ENCODE measurements around the gene TMEM11.

TMEM11 gene

GRCh38 chr17:21177854-21178600 lies 35.9 kb downstream of the TMEM11 start:
- Histone ChIP-seq H3K9me3 (ENCODE audit: control insufficient read depth in 2 of 2, low read length in 2 of 2) (no peaks in the 10 kb centered on the region), H3K36me3 (ENCODE audit: control insufficient read depth in 2 of 2, insufficient read depth in 2 of 2, low read length in 2 of 2) (peaks cover 7 to 17% of the 10 kb centered on the region in 2 donors), H3K27me3 (ENCODE audit: control insufficient read depth in 1 of 2, insufficient read depth in 2 of 2, low read length in 2 of 2) (no peaks in the 10 kb centered on the region), H3K4me1 (ENCODE audit: control insufficient read depth, insufficient read depth, low read length) (peaks cover 3% of the 10 kb centered on the region), H3K27ac (ENCODE audit: low read length) (no peak overlapping the region), H3K9ac (ENCODE audit: low read length in 2 of 2) (no peak overlapping the region), H3K4me3 (ENCODE audit: low read length in 2 of 2) (no peak overlapping the region)

- Histone ChIP-seq H3K9ac (ENCODE audit: low read length in 2 of 2) (no peak overlapping the region), H3K36me3 (ENCODE audit: control insufficient read depth in 2 of 2, insufficient read depth in 2 of 2, low read length in 2 of 2) (peaks cover 7 to 23% of the 10 kb centered on the region in 2 donors), H3K4me3 (ENCODE audit: low read length in 2 of 2) (no peak overlapping the region), H3K27me3 (ENCODE audit: control insufficient read depth in 1 of 2, insufficient read depth in 2 of 2, low read length in 2 of 2) (no peaks in the 10 kb centered on the region), H3K9me3 (ENCODE audit: control insufficient read depth in 2 of 2, low read length in 2 of 2) (no peaks in the 10 kb centered on the region), H3K4me1 (ENCODE audit: control insufficient read depth, insufficient read depth, low read length) (peaks cover 3% of the 10 kb centered on the region), H3K27ac (ENCODE audit: low read length) (no peak overlapping the region)
Measured at GRCh38 chr17:21177401-21177800, 36.6 kb downstream of the TMEM11 start.

- no peaks in the 10 kb centered on the region for H3K27me3 ChIP-seq (ENCODE audit: control insufficient read depth in 1 of 2, insufficient read depth in 2 of 2, low read length in 2 of 2)
- peaks cover 7 to 23% of the 10 kb centered on the region in 2 donors for H3K36me3 ChIP-seq (ENCODE audit: control insufficient read depth in 2 of 2, insufficient read depth in 2 of 2, low read length in 2 of 2)
- no peak overlapping the region for H3K27ac ChIP-seq (ENCODE audit: low read length)
- no peaks in the 10 kb centered on the region for H3K9me3 ChIP-seq (ENCODE audit: control insufficient read depth in 2 of 2, low read length in 2 of 2)
- no peak overlapping the region for H3K9ac ChIP-seq (ENCODE audit: low read length in 2 of 2)
- peaks cover 3% of the 10 kb centered on the region for H3K4me1 ChIP-seq (ENCODE audit: control insufficient read depth, insufficient read depth, low read length)
- H3K4me3 ChIP-seq (ENCODE audit: low read length in 2 of 2): no peak overlapping the region
Measured at GRCh38 chr17:21176773-21177395, 37.1 kb downstream of the TMEM11 start.

- no peaks in the 10 kb centered on the region for H3K9me3 ChIP-seq (ENCODE audit: control insufficient read depth in 2 of 2, low read length in 2 of 2)
- no peak overlapping the region for H3K4me3 ChIP-seq (ENCODE audit: low read length in 2 of 2)
- peaks cover 3% of the 10 kb centered on the region for H3K4me1 ChIP-seq (ENCODE audit: control insufficient read depth, insufficient read depth, low read length)
- no peak overlapping the region for H3K27ac ChIP-seq (ENCODE audit: low read length)
- H3K27me3 ChIP-seq (ENCODE audit: control insufficient read depth in 1 of 2, insufficient read depth in 2 of 2, low read length in 2 of 2): no peaks in the 10 kb centered on the region
- no peak overlapping the region for H3K9ac ChIP-seq (ENCODE audit: low read length in 2 of 2)
- peaks cover 7 to 23% of the 10 kb centered on the region in 2 donors for H3K36me3 ChIP-seq (ENCODE audit: control insufficient read depth in 2 of 2, insufficient read depth in 2 of 2, low read length in 2 of 2)
Measured at GRCh38 chr17:21174713-21175112, 39.2 kb downstream of the TMEM11 start.

- Histone ChIP-seq H3K27ac (ENCODE audit: low read length) (no peak overlapping the region), H3K9ac (ENCODE audit: low read length in 2 of 2) (no peak overlapping the region), H3K4me1 (ENCODE audit: control insufficient read depth, insufficient read depth, low read length) (peaks cover 3% of the 10 kb centered on the region), H3K9me3 (ENCODE audit: control insufficient read depth in 2 of 2, low read length in 2 of 2) (no peaks in the 10 kb centered on the region), H3K27me3 (ENCODE audit: control insufficient read depth in 1 of 2, insufficient read depth in 2 of 2, low read length in 2 of 2) (no peaks in the 10 kb centered on the region), H3K36me3 (ENCODE audit: control insufficient read depth in 2 of 2, insufficient read depth in 2 of 2, low read length in 2 of 2) (peaks cover 7 to 23% of the 10 kb centered on the region in 2 donors), H3K4me3 (ENCODE audit: low read length in 2 of 2) (no peak overlapping the region)
Measured at GRCh38 chr17:21174186-21174585, 39.8 kb downstream of the TMEM11 start.

GRCh38 chr17:21173543-21173942 lies 40.4 kb downstream of the TMEM11 start:
- Histone ChIP-seq H3K27ac (ENCODE audit: low read length) (no peak overlapping the region), H3K27me3 (ENCODE audit: control insufficient read depth in 1 of 2, insufficient read depth in 2 of 2, low read length in 2 of 2) (no peaks in the 10 kb centered on the region), H3K4me1 (ENCODE audit: control insufficient read depth, insufficient read depth, low read length) (peaks cover 3% of the 10 kb centered on the region), H3K9ac (ENCODE audit: low read length in 2 of 2) (no peak overlapping the region), H3K4me3 (ENCODE audit: low read length in 2 of 2) (no peak overlapping the region), H3K9me3 (ENCODE audit: control insufficient read depth in 2 of 2, low read length in 2 of 2) (no peaks in the 10 kb centered on the region), H3K36me3 (ENCODE audit: control insufficient read depth in 2 of 2, insufficient read depth in 2 of 2, low read length in 2 of 2) (peaks cover 7 to 23% of the 10 kb centered on the region in 2 donors)

GRCh38 chr17:21172846-21173245 lies 41.1 kb downstream of the TMEM11 start:
- Histone ChIP-seq H3K27ac (ENCODE audit: low read length) (no peak overlapping the region), H3K4me1 (ENCODE audit: control insufficient read depth, insufficient read depth, low read length) (peaks cover 6% of the 10 kb centered on the region), H3K9ac (ENCODE audit: low read length in 2 of 2) (no peak overlapping the region), H3K4me3 (ENCODE audit: low read length in 2 of 2) (no peak overlapping the region), H3K9me3 (ENCODE audit: control insufficient read depth in 2 of 2, low read length in 2 of 2) (no peaks in the 10 kb centered on the region), H3K27me3 (ENCODE audit: control insufficient read depth in 1 of 2, insufficient read depth in 2 of 2, low read length in 2 of 2) (no peaks in the 10 kb centered on the region), H3K36me3 (ENCODE audit: control insufficient read depth in 2 of 2, insufficient read depth in 2 of 2, low read length in 2 of 2) (peaks cover 7 to 23% of the 10 kb centered on the region in 2 donors)

GRCh38 chr17:21171970-21172510 lies 41.9 kb downstream of the TMEM11 start:
- Histone ChIP-seq H3K36me3 (ENCODE audit: control insufficient read depth in 2 of 2, insufficient read depth in 2 of 2, low read length in 2 of 2) (peaks cover 7 to 23% of the 10 kb centered on the region in 2 donors), H3K27ac (ENCODE audit: low read length) (no peak overlapping the region), H3K4me1 (ENCODE audit: control insufficient read depth, insufficient read depth, low read length) (peaks cover 9% of the 10 kb centered on the region), H3K9ac (ENCODE audit: low read length in 2 of 2) (no peak overlapping the region), H3K9me3 (ENCODE audit: control insufficient read depth in 2 of 2, low read length in 2 of 2) (no peaks in the 10 kb centered on the region), H3K27me3 (ENCODE audit: control insufficient read depth in 1 of 2, insufficient read depth in 2 of 2, low read length in 2 of 2) (no peaks in the 10 kb centered on the region), H3K4me3 (ENCODE audit: low read length in 2 of 2) (no peak overlapping the region)

GRCh38 chr17:21171309-21171922 lies 42.5 kb downstream of the TMEM11 start:
- Histone ChIP-seq H3K27ac (ENCODE audit: low read length) (no peak overlapping the region), H3K4me1 (ENCODE audit: control insufficient read depth, insufficient read depth, low read length) (peaks cover 14% of the 10 kb centered on the region), H3K27me3 (ENCODE audit: control insufficient read depth in 1 of 2, insufficient read depth in 2 of 2, low read length in 2 of 2) (no peaks in the 10 kb centered on the region), H3K4me3 (ENCODE audit: low read length in 2 of 2) (no peak overlapping the region), H3K9ac (ENCODE audit: low read length in 2 of 2) (no peak overlapping the region), H3K9me3 (ENCODE audit: control insufficient read depth in 2 of 2, low read length in 2 of 2) (no peaks in the 10 kb centered on the region), H3K36me3 (ENCODE audit: control insufficient read depth in 2 of 2, insufficient read depth in 2 of 2, low read length in 2 of 2) (peaks cover 7 to 23% of the 10 kb centered on the region in 2 donors)

- H3K27me3 ChIP-seq (ENCODE audit: control insufficient read depth in 1 of 2, insufficient read depth in 2 of 2, low read length in 2 of 2): no peaks in the 10 kb centered on the region
- H3K4me1 ChIP-seq (ENCODE audit: control insufficient read depth, insufficient read depth, low read length): peaks cover 20% of the 10 kb centered on the region
- H3K9ac ChIP-seq (ENCODE audit: low read length in 2 of 2): no peak overlapping the region
- H3K27ac ChIP-seq (ENCODE audit: low read length): no peak overlapping the region
- peaks cover 7 to 23% of the 10 kb centered on the region in 2 donors for H3K36me3 ChIP-seq (ENCODE audit: control insufficient read depth in 2 of 2, insufficient read depth in 2 of 2, low read length in 2 of 2)
- H3K4me3 ChIP-seq (ENCODE audit: low read length in 2 of 2): no peak overlapping the region
- H3K9me3 ChIP-seq (ENCODE audit: control insufficient read depth in 2 of 2, low read length in 2 of 2): no peaks in the 10 kb centered on the region
Measured at GRCh38 chr17:21170809-21171208, 43.2 kb downstream of the TMEM11 start.

Data from stomach smooth muscle (tissue), 2 donors.